GM10266 (cell line): ENCODE measurements around the gene CD22.

Experiments used
- DNase-seq: peaks from one replicate; pipeline ENCODE4 v3.0.0; 2012; ENCODE audit errors: extremely low spot score
- CTCF ChIP-seq: IDR thresholded peaks from 2 replicates; pipeline ENCODE4 v1.5.1; 2012; ENCODE audit warnings: mild to moderate bottlenecking, low read depth; ENCODE audit not compliant: control insufficient read depth, insufficient read depth; ENCODE audit errors: missing control alignments

The CD22 gene

DNA sequence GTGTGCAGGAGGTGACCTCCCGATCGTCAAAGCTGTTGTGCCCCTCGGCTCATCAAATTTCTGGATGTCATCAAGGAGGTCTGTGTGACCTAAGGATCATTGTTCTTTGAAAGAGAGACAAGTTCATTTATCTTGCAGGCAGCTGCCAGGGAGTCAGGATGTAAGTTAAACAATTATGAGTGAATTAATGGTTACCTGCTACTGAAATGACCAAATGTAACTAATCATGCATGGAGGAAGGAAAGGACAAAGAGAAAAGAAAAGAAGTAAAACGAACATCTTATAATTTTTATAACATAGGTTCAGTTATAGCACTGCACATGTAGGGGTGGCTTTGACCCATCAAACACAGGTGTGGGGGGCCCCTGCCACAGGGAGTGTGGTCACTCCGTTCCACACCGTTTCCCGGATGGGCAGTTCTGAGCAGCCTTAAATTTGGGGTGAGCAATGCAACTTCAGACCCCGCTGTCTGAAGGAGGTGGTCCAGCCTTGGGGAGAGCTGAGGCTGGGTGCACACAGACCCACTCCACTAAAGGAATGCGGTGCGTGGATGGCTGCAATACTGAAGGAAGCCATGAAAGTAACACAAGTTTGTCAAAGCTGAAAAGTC is 5.3 kb downstream of the CD22 start:
- DNase-seq = no peak
- TF ChIP-seq CTCF = no peak

GRCh38 chr19:35336166-35336955 is 7.4 kb downstream of the CD22 start:
- DNase-seq = no peak
- TF ChIP-seq CTCF = no peak

DNA sequence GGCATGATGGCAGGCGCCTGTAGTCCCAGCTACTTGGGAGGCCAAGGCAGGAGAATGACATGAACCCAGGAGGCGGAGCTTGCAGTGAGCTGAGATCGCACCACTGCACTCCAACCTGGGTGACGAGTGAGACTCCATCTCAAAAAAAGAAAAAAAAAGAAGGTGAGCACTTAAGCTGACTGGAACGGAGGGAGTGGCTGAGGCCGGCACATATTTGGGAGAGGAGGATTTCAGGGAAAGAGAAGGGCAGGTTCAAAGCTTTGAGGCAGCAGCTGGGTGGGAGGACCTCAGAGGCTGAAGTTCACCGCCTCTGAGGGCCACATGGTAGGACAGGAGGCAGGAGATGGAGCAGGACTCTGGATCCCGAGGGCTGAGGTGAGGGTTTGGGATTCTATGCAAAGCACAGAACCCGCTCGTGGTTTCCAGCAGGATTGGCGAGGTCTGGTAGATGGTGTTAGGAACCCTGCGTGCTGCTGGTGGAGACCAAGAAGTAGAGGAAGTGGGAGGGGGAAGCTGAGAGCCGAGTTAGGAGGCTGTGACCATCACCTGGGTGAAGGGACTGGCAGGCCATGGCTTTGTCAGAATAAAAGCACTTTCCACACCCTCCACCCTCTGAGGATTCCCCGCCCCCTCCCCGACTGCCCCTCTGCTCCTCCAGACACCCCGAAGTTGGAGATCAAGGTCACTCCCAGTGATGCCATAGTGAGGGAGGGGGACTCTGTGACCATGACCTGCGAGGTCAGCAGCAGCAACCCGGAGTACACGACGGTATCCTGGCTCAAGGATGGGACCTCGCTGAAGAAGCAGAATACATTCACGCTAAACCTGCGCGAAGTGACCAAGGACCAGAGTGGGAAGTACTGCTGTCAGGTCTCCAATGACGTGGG is 8.4 kb downstream of the CD22 start:
- no peak for TF ChIP-seq CTCF
- DNase-seq = no peak

GRCh38 chr19:35337984-35338296 is 9.0 kb downstream of the CD22 start:
- no peak for TF ChIP-seq CTCF
- DNase-seq = no peak

GRCh38 chr19:35340431-35340830 is 11.4 kb downstream of the CD22 start:
- no peak for DNase-seq
- TF ChIP-seq CTCF = no peak

- TF ChIP-seq CTCF = no peak
- no peak for DNase-seq
Measured at GRCh38 chr19:35341006-35341405, 12.0 kb downstream of the CD22 start.
